Measurements from ENCODE around the gene USP40.

The USP40 gene

GRCh38 chr2:233474308-233475160 lies 92.0 kb downstream of the USP40 start:
- no peak for DNase-seq

DNA sequence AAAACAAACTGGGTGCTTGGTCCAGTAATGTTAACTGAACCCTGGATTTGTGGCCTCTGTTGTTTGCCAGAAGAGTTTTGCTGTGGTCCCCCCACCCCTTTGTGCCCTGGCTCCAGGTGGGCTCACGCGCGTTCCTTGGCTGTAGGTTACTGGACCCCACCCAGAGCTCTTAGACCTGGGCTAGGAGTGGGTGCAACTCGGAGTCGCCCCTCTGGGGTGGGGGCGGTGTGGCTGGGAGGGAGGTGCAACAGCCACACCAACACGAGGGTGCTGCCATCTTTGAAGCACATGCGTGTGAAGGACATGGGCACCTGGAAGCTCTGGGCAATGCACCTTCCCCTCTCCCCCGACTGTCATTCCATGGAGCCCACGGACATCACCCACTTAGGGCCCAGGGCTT lies 92.7 kb downstream of the USP40 start:
- DNase-seq, result no peak

- DNase-seq, result no peak
These were observed 93.2 kb downstream of the USP40 start for GRCh38 chr2:233473386-233473791.

- DNase-seq, result no peak
These were observed 95.1 kb downstream of the USP40 start for GRCh38 chr2:233471291-233472035.

DNA sequence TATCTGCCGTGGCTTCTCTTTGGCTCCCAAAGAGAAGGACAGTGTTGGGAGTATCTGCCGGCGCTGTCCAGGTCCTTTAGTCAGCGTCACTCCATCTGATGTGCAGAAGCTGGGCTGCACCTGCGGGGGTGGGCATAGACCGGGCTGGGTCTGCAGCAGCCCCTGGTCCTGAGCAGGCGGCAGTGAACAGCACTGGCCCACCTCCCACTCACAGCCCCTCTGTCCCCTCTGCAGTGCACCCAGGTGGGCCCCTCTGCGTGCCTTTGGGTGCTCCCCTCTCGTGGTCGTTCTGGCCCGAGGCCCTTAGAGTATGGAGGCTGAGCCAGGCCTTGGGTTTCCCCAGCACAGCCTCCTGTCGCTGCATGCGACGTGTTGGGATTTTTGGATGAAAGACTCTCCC lies 95.7 kb downstream of the USP40 start:
- no peak for DNase-seq

DNA sequence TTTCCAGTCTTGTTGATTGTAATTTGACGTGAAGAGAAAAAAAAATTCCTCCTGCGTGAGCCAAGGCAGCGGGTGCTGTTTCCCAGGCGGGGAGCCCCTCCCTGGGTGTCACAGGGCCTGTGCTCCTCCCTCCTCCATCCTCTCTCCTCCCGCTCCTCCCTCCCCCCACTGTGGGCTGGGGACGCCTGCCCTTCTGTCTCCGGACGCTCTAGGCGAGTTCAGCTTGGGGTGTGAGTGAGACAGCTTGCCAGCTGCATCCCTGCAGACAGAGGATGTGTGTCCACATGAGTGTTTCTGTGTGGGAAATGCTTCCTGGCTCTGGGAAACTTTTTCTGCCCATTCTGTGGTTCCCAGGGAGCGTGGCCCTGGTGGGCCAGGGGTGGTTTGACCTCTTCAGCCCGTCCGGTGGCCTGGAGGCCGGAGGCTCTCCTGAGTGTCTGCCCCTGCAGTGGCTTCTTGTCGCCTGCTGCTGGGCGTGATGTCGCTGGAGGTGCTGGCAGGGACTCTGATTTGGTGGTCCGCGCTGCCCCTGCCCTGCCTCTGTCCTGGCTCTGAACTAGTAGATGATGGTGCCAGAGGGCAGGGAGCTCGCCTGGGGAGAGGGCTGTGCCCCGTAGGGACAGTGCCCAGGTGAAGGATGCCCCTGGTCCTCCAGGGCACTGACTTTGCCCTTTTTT lies 96.4 kb downstream of the USP40 start:
- no peak for DNase-seq

DNA sequence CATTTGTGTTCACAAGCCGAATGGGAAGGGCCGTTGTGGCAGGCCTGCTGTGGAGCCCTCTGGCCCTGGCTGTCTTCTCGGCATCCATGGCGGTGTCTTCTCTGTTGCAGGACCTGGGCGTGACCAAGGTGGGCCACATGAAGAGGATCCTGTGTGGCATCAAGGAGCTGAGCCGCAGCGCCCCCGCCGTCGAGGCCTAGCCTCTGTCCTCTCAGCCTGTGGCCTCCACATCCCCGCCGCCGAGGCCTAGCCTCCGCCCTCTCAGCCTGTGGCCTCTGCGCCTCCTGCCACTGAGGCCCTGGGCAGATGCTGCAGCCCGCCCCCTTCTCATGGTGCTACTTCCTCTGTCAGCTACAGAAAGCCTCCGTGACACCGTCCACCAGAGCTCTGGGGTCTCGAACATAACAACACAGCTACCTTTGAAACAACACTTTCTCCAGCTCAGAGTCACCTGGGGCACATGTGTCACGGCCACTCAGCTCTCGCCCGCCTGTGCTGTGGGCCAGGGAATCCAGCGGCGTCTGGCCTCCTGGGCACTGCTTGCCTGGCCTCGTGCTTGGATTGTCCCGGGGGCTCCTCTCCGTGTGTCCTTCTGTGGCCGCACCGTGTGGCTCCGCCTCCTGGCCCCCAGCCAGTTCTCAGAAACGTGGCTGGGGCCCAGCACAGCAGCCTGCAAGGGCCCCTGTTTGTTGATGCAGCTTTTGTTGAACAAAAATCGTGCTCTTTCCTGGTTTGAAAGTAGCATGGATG lies 97.1 kb downstream of the USP40 start:
- no peak for DNase-seq

DNA sequence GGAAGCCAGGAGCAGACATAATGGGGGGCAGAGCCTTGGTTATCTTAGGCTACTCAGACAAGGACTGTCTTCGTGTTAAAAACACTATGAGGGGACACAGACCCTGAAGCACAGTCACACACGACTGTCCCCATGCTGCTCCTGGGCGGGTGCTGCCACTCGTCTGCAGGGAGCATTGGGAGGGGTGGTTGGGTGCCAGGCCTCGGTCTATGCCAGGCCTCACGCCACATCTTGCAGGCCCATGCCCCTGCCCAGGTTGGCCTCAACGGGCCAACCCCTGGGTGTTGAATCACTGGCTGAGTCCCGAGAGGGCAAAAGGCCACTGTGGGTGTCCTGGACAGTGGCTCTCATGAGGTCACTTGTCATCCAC lies 97.9 kb downstream of the USP40 start:
- DNase-seq, result no peak

GRCh38 chr2:233468047-233468740 lies 98.4 kb downstream of the USP40 start:
- no peak for DNase-seq

GRCh38 chr2:233466991-233467603 lies 99.5 kb downstream of the USP40 start:
- DNase-seq, result no peak

- DNase-seq, result no peak
These were observed 101.9 kb downstream of the USP40 start for GRCh38 chr2:233464531-233465240.

DNA sequence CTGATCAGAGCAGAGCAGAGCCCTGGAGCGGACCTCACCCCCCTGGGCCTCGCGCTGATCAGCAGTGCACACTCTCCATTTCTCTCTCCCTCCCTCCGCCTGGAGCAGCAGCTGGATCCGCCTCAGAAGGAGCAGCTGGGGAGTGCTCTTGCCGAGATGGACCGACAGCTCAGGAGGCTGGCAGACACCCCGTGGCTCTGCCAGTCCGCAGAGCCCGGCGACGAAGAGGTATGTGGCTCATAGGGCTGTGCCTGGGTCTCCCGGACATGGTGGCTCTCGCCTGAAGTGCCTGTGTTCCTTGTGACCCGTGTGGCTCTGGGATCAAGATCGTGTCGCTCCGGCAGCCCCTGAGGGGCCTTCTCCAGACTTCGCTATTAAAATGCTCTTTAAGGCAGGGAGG lies 102.5 kb downstream of the USP40 start:
- no peak for DNase-seq

DNA sequence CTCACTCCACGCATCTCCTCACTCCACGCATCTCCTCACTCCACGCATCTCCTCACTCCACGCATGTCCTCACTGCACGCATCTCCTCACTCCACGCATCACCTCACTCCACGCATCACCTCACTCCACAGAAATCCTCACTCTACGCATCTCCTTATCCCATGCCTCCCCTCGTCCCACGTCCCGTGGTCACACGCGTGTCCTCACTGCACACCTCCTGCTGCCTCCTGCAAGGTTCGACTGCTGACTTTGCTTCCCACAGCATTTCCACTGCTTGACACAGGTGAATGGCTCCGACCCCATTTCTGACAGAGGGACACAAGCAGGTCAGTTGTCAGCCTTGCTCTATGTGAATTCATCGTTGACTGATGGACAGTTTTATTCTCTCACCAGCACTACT lies 103.0 kb downstream of the USP40 start:
- DNase-seq, result no peak

GRCh38 chr2:233462826-233463470 lies 103.6 kb downstream of the USP40 start:
- no peak for DNase-seq

DNA sequence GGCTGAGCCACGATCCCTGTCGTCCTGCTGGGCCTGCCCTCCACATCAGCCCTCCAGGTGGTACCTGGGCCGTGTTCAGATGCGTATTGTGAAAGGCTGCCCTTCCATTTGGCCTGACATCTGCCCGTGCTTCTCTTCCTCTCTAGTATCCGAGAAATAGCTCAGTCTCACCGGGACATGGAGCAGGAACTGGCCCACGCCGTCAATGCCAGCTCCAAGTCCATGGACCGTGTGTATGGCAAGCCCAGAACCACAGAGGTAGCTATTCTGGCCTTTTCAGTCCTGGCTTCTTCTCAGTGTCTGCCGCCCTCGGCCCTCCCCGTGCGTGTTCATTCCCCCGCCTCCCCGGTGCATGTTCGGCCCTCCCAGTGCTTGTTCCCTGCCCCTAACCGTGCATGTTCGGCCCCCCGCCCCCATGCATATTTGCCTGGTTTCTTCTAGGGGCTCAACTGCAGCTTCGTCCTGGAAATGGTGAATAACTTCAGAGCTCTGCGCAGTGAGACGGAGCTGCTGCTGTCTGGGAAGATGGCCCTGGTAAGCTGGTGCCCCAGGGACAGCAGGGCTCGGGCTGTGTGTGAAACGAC lies 104.3 kb downstream of the USP40 start:
- no peak for DNase-seq

GRCh38 chr2:233461481-233461891 lies 105.1 kb downstream of the USP40 start:
- no peak for DNase-seq

- DNase-seq, result peak in 1 of 2 experiments; percentile 24
These were observed 105.7 kb downstream of the USP40 start for GRCh38 chr2:233460726-233461441.

- DNase-seq, result no peak
These were observed 107.2 kb downstream of the USP40 start for GRCh38 chr2:233459426-233459825.

GRCh38 chr2:233458826-233459225 lies 107.8 kb downstream of the USP40 start:
- DNase-seq, result no peak

Measured in NCI-H446 (cell line).